Liver (tissue), 3 donors: Measurements from ENCODE around the gene CUBN.
A peak's percentile ranks its signal among the peaks of the same experiment; 100 is the strongest.

Experiments used
- EGR1 ChIP-seq, 2 donors: IDR thresholded peaks; 2 replicates each; pipeline ENCODE4 v1.6.1; 2016 to 2018; ENCODE audit warnings: antibody characterized with exemption in 2 of 2, low read depth in 2 of 2
- GABPA ChIP-seq, 2 donors: IDR thresholded peaks in 1 of 2; conservative IDR thresholded peaks in 1 of 2; 2 replicates each; pipeline ENCODE4 v1.6.1; 2016; ENCODE audit warnings: antibody characterized with exemption in 2 of 2, mild to moderate bottlenecking in 1 of 2, moderate library complexity in 1 of 2
- MAX ChIP-seq: IDR thresholded peaks from 2 replicates; pipeline ENCODE4 v1.6.1; 2016; ENCODE audit warnings: antibody characterized with exemption
- NR2F2 ChIP-seq: IDR thresholded peaks from 2 replicates; pipeline ENCODE4 v1.6.1; 2016; ENCODE audit warnings: antibody characterized with exemption
- RAD21 ChIP-seq, 2 donors: IDR thresholded peaks; 2 replicates each; pipeline ENCODE4 v1.6.1; 2016; ENCODE audit warnings: antibody characterized with exemption in 2 of 2, mild to moderate bottlenecking in 2 of 2
- SP1 ChIP-seq: IDR thresholded peaks from 2 replicates; pipeline ENCODE4 v1.6.1; 2018; ENCODE audit warnings: antibody characterized with exemption, mild to moderate bottlenecking
- TAF1 ChIP-seq: conservative IDR thresholded peaks from 2 replicates; pipeline ENCODE4 v1.6.1; 2016; ENCODE audit warnings: antibody characterized with exemption, mild to moderate bottlenecking
- TF ChIP-seq, protein P1 (sequence below): fragments of 150-350 bp; IDR thresholded peaks from 2 replicates; pipeline ENCODE4 v1.5.1; 2017; ENCODE audit warnings: improper control_type of control experiment, low read depth, low read length; ENCODE audit not compliant: missing input control
- TF ChIP-seq, protein P2 (sequence below): IDR thresholded peaks from 2 replicates; pipeline ENCODE4 v1.6.1; 2016; ENCODE audit warnings: antibody characterized with exemption
- TF ChIP-seq, protein P3 (sequence below): IDR thresholded peaks from 2 replicates; pipeline ENCODE4 v1.6.1; 2016; ENCODE audit warnings: antibody characterized with exemption, mild to moderate bottlenecking
- donor health status: healthy.
- donor health status: healthy.

DNA sequence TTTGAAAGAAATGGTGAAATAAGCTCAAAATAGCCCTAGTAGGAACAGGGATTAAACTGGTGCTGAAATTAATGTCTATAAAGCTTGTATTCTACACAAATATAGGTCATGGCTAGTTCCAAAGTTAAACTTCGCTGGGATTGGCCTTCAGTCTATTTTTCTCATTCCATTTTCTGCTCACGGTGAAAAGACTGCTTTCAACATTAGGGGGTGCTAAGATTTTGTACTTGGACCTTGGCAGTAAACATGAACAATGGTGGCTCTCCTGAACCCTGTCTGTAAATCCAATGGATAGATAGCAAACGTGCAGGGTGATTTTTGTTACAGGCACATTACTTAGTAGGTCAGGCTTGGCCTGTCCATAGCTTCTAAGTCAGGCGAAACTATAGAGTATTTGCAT is 276.4 kb downstream of the CUBN start:
- TF ChIP-seq, protein P1, sequence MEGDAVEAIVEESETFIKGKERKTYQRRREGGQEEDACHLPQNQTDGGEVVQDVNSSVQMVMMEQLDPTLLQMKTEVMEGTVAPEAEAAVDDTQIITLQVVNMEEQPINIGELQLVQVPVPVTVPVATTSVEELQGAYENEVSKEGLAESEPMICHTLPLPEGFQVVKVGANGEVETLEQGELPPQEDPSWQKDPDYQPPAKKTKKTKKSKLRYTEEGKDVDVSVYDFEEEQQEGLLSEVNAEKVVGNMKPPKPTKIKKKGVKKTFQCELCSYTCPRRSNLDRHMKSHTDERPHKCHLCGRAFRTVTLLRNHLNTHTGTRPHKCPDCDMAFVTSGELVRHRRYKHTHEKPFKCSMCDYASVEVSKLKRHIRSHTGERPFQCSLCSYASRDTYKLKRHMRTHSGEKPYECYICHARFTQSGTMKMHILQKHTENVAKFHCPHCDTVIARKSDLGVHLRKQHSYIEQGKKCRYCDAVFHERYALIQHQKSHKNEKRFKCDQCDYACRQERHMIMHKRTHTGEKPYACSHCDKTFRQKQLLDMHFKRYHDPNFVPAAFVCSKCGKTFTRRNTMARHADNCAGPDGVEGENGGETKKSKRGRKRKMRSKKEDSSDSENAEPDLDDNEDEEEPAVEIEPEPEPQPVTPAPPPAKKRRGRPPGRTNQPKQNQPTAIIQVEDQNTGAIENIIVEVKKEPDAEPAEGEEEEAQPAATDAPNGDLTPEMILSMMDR, result peak; percentile 10
- TF ChIP-seq EGR1 (IDR thresholded peaks at IDR 0.05; ENCODE audit: low read depth in 2 of 2) (no peak), GABPA (IDR thresholded peaks at IDR 0.05 in 1 of 2, conservative IDR thresholded peaks at IDR 0.05 in 1 of 2) (no peak), RAD21 (IDR thresholded peaks at IDR 0.05) (peak; percentile 61 to 64), NR2F2 (no peak), SP1 (no peak), TAF1 (no peak), MAX (no peak)
- TF ChIP-seq, protein P2, sequence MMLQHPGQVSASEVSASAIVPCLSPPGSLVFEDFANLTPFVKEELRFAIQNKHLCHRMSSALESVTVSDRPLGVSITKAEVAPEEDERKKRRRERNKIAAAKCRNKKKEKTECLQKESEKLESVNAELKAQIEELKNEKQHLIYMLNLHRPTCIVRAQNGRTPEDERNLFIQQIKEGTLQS, result no peak
- TF ChIP-seq, protein P3, sequence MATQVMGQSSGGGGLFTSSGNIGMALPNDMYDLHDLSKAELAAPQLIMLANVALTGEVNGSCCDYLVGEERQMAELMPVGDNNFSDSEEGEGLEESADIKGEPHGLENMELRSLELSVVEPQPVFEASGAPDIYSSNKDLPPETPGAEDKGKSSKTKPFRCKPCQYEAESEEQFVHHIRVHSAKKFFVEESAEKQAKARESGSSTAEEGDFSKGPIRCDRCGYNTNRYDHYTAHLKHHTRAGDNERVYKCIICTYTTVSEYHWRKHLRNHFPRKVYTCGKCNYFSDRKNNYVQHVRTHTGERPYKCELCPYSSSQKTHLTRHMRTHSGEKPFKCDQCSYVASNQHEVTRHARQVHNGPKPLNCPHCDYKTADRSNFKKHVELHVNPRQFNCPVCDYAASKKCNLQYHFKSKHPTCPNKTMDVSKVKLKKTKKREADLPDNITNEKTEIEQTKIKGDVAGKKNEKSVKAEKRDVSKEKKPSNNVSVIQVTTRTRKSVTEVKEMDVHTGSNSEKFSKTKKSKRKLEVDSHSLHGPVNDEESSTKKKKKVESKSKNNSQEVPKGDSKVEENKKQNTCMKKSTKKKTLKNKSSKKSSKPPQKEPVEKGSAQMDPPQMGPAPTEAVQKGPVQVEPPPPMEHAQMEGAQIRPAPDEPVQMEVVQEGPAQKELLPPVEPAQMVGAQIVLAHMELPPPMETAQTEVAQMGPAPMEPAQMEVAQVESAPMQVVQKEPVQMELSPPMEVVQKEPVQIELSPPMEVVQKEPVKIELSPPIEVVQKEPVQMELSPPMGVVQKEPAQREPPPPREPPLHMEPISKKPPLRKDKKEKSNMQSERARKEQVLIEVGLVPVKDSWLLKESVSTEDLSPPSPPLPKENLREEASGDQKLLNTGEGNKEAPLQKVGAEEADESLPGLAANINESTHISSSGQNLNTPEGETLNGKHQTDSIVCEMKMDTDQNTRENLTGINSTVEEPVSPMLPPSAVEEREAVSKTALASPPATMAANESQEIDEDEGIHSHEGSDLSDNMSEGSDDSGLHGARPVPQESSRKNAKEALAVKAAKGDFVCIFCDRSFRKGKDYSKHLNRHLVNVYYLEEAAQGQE, result no peak
